Measurements from ENCODE around the gene LRRC58.

DNA sequence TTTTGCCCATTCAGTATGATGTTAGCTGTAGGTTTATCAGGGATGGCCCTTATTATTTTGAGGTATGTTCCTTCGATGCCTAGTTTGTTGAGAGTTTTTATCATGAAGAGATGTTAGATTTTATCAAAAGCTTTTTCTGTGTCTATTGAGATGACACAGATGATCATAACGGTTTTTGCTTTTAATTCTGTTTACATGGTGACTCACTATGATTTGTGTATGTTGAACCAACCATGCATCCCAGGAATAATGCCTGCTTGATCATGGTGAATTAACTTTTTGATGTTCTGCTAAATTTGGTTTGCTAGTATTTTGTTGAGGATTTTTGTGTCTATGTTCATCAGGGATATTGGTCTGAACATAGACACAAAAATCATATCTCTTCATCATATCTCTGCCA is 72.4 kb downstream of the LRRC58 start:
- TF ChIP-seq POLR2AphosphoS5 (IDR thresholded peaks at IDR 0.05) (no peak), CTCF (IDR thresholded peaks at IDR 0.05) (no peak)
